ENCODE measurements around the gene ZBTB21. TPM values are rescaled to one million over a fixed set of nuclear protein-coding genes. Genes with fewer than 3 reads are reported as not detected.

The ZBTB21 gene
- total and polyA plus RNA-seq, 9 of the 15 experiments (the other 6 are each of a cell fraction or from before 2014, with no cell fraction given), result 2.2 to 15.2 (median 8.7) TPM

DNA sequence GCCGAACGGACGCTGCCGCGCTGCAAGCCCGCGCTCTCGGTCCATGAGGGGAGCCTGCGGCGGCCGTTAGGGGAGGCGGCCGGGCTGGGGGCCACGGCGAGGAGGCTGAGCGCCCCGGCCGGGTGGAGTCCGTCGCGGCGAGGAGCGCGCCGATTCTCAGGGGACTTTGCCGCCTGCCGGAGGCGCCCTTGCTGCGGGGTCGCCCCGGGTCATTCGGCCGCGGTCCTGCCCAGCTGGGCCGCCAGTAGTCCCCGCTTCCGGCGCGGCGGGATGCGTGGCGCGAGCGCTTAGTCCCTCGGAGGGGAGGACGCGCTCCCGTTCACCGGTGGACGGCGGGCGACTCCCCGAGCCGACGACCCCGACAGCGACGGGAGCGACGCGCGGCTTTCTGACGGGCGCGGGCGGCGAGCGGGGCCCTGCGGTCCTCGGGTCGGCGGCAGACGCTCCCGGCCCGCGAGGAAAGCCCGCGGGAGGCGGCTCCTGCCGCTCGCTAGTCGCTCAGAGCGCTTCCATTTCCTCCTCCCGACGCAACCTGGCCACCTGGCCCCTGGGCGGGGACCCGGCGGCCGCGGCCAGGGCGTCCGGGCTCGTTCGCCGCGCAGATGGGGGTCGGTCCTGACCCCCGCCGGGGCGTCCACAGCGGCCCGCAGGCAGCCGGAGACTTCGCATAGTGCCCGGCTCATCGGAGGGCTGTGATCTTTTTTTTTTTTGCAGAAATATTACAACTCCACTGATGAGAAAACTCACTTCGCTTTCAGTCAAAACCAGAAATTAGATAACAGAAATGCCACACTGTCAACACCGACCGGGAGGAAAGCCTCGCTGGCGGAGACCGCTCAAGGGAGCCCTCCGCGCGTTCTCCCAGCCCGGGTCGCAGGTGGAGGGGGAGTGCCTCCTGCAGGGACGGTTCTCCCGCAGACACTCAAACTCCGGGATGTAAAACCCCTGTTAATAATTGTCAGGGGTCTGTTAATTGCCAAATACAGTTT, 641 bp upstream of the ZBTB21 start (continued):
- TF ChIP-seq, protein P1, sequence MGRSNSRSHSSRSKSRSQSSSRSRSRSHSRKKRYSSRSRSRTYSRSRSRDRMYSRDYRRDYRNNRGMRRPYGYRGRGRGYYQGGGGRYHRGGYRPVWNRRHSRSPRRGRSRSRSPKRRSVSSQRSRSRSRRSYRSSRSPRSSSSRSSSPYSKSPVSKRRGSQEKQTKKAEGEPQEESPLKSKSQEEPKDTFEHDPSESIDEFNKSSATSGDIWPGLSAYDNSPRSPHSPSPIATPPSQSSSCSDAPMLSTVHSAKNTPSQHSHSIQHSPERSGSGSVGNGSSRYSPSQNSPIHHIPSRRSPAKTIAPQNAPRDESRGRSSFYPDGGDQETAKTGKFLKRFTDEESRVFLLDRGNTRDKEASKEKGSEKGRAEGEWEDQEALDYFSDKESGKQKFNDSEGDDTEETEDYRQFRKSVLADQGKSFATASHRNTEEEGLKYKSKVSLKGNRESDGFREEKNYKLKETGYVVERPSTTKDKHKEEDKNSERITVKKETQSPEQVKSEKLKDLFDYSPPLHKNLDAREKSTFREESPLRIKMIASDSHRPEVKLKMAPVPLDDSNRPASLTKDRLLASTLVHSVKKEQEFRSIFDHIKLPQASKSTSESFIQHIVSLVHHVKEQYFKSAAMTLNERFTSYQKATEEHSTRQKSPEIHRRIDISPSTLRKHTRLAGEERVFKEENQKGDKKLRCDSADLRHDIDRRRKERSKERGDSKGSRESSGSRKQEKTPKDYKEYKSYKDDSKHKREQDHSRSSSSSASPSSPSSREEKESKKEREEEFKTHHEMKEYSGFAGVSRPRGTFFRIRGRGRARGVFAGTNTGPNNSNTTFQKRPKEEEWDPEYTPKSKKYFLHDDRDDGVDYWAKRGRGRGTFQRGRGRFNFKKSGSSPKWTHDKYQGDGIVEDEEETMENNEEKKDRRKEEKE (IDR thresholded peaks at IDR 0.05; ENCODE audit: borderline replicate concordance in 1 of 2, control insufficient read depth in 1 of 2, low read depth in 2 of 2, low read length in 1 of 2), result no peak
- TF ChIP-seq CBFB (CRISPR knock-in tag; IDR thresholded peaks at IDR 0.05) (no peak), TOE1 (IDR thresholded peaks at IDR 0.05; ENCODE audit: borderline replicate concordance) (no peak), TOE1 (CRISPR knock-in tag; IDR thresholded peaks at IDR 0.05; ENCODE audit: borderline replicate concordance, low read depth) (no peak; the same call in 1 of the 2 replicates), GTF2F1 (IDR thresholded peaks at IDR 0.05; ENCODE audit: low read depth, low read length) (no peak), SREBF1 (IDR thresholded peaks at IDR 0.05; ENCODE audit: borderline replicate concordance, low read depth, low read length) (no peak), GABPB2 (CRISPR knock-in tag; conservative IDR thresholded peaks at IDR 0.05) (no peak), TAL1 (IDR thresholded peaks at IDR 0.05) (no peak), ZNF79 (CRISPR knock-in tag; IDR thresholded peaks at IDR 0.05; ENCODE audit: low read depth) (no peak), ZNF707 (CRISPR knock-in tag; conservative IDR thresholded peaks at IDR 0.05) (no peak)
- TF ChIP-seq, protein P2, sequence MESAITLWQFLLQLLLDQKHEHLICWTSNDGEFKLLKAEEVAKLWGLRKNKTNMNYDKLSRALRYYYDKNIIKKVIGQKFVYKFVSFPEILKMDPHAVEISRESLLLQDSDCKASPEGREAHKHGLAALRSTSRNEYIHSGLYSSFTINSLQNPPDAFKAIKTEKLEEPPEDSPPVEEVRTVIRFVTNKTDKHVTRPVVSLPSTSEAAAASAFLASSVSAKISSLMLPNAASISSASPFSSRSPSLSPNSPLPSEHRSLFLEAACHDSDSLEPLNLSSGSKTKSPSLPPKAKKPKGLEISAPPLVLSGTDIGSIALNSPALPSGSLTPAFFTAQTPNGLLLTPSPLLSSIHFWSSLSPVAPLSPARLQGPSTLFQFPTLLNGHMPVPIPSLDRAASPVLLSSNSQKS (CRISPR knock-in tag; IDR thresholded peaks at IDR 0.05), result no peak
- TF ChIP-seq, protein P3, sequence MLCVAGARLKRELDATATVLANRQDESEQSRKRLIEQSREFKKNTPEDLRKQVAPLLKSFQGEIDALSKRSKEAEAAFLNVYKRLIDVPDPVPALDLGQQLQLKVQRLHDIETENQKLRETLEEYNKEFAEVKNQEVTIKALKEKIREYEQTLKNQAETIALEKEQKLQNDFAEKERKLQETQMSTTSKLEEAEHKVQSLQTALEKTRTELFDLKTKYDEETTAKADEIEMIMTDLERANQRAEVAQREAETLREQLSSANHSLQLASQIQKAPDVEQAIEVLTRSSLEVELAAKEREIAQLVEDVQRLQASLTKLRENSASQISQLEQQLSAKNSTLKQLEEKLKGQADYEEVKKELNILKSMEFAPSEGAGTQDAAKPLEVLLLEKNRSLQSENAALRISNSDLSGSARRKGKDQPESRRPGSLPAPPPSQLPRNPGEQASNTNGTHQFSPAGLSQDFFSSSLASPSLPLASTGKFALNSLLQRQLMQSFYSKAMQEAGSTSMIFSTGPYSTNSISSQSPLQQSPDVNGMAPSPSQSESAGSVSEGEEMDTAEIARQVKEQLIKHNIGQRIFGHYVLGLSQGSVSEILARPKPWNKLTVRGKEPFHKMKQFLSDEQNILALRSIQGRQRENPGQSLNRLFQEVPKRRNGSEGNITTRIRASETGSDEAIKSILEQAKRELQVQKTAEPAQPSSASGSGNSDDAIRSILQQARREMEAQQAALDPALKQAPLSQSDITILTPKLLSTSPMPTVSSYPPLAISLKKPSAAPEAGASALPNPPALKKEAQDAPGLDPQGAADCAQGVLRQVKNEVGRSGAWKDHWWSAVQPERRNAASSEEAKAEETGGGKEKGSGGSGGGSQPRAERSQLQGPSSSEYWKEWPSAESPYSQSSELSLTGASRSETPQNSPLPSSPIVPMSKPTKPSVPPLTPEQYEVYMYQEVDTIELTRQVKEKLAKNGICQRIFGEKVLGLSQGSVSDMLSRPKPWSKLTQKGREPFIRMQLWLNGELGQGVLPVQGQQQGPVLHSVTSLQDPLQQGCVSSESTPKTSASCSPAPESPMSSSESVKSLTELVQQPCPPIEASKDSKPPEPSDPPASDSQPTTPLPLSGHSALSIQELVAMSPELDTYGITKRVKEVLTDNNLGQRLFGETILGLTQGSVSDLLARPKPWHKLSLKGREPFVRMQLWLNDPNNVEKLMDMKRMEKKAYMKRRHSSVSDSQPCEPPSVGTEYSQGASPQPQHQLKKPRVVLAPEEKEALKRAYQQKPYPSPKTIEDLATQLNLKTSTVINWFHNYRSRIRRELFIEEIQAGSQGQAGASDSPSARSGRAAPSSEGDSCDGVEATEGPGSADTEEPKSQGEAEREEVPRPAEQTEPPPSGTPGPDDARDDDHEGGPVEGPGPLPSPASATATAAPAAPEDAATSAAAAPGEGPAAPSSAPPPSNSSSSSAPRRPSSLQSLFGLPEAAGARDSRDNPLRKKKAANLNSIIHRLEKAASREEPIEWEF (CRISPR knock-in tag; IDR thresholded peaks at IDR 0.05), result no peak
- TF ChIP-seq, protein P4, sequence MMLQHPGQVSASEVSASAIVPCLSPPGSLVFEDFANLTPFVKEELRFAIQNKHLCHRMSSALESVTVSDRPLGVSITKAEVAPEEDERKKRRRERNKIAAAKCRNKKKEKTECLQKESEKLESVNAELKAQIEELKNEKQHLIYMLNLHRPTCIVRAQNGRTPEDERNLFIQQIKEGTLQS (IDR thresholded peaks at IDR 0.05), result no peak
- TF ChIP-seq, protein P4 (CRISPR knock-in tag; conservative IDR thresholded peaks at IDR 0.05), result 0 out of 2 replicates have a peak, but pooled peaks have one; percentile 22

Measured in K562 (cell line).